Measurements from ENCODE around the gene ACIN1. TPM values are rescaled to one million over a fixed set of nuclear protein-coding genes. Genes with fewer than 3 reads are reported as not detected.
A peak's percentile ranks its signal among the peaks of the same experiment; 100 is the strongest.
"Not testable (repeated sequence)": the region's sequence is repeated elsewhere in the genome, so short reads cannot be mapped to it uniquely, and the experiment has no call there.

Gene ACIN1
- total RNA-seq, 1 experiment from 2014 or later = 69.7 TPM

GRCh38 chr14:23020143-23021128, 74.5 kb downstream of the ACIN1 start:
- in situ Hi-C loops (cut with HindIII; ENCODE audit: low pct_unique_long_range_greater_than_20kb, low sequenced_read_pairs) = no loop called here
- DNase-seq (ENCODE audit: low read depth, low spot score) = no peak

GRCh38 chr14:23018107-23018506, 76.8 kb downstream of the ACIN1 start:
- no peak for DNase-seq (ENCODE audit: low read depth, low spot score)
- in situ Hi-C loops (cut with HindIII; ENCODE audit: low pct_unique_long_range_greater_than_20kb, low sequenced_read_pairs) = no loop called here

- DNase-seq (ENCODE audit: low read depth, low spot score) = no peak
- in situ Hi-C loops (cut with HindIII; ENCODE audit: low pct_unique_long_range_greater_than_20kb, low sequenced_read_pairs) = no loop called here
Measured at GRCh38 chr14:23017091-23017490, 77.8 kb downstream of the ACIN1 start.

DNA sequence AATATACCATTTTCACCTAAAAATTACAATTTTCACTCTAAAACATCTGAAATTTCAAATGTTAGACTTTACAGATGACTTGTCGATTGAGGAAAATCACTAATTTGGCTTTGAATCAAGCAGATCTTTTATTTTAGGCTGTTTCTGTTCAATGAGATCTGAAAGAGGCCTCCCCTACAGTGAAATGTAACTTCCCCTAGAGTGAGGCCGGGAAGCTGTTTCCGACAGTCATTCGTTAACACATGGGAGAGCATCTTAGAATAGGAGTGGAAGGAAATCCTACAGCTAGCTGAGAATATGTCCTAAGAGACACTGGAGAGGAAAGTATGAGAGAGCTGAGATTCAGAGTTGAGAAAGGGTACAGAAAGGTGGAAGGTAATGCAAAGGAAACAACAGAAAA, 79.3 kb downstream of the ACIN1 start:
- no peak for DNase-seq (ENCODE audit: low read depth, low spot score)
- in situ Hi-C loops (cut with HindIII; ENCODE audit: low pct_unique_long_range_greater_than_20kb, low sequenced_read_pairs) = no loop called here

DNA sequence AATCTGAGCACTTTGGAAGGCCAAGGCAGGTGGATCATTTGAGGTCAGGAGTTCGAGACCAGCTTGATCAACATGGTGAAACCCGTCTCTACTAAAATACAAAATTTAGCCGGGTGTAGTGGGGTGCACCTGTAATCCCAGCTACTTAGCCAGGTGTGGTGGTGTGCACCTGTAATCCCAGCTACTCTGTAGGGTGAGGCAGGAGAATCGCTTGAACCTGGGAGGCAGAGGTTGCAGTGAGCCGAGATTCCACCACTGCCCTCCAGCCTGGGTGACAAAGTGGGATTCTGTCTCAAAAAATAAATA, 81.2 kb downstream of the ACIN1 start:
- in situ Hi-C loops (cut with HindIII; ENCODE audit: low pct_unique_long_range_greater_than_20kb, low sequenced_read_pairs); DNase-seq (ENCODE audit: low read depth, low spot score): not testable (repeated sequence)

DNA sequence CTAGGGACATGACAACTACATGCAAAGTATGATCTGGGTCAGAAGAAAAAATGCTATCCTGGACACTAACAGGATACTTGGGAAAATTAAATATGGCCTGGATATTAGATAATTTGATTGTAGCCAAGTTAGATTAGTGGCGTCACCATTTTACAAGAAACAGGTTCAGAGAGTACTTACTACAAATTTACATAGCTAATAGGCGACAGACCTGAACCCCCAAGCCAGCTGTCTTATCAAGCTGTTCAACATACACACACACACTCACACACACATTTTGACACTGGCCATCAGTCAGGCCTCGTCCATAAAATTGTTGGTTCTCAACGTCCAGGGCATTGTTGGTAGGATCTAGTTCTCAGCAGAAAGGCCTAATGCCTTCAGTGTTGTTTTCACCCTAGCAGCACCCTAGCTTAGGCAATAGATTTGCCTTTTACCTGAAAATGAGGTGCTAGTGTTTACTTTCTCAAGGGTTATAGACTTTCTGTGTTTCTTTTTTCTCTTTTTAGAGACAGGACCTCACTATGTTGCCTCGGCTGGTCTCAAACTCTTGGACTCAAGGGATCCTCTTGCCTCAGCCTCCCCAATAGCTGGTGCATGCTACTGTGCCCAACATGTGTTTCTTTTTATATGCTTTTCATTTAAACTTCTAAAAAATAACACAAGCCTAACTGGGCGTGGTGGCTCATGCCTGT, 81.7 kb downstream of the ACIN1 start:
- in situ Hi-C loops (cut with HindIII; ENCODE audit: low pct_unique_long_range_greater_than_20kb, low sequenced_read_pairs) = no loop called here

DNA sequence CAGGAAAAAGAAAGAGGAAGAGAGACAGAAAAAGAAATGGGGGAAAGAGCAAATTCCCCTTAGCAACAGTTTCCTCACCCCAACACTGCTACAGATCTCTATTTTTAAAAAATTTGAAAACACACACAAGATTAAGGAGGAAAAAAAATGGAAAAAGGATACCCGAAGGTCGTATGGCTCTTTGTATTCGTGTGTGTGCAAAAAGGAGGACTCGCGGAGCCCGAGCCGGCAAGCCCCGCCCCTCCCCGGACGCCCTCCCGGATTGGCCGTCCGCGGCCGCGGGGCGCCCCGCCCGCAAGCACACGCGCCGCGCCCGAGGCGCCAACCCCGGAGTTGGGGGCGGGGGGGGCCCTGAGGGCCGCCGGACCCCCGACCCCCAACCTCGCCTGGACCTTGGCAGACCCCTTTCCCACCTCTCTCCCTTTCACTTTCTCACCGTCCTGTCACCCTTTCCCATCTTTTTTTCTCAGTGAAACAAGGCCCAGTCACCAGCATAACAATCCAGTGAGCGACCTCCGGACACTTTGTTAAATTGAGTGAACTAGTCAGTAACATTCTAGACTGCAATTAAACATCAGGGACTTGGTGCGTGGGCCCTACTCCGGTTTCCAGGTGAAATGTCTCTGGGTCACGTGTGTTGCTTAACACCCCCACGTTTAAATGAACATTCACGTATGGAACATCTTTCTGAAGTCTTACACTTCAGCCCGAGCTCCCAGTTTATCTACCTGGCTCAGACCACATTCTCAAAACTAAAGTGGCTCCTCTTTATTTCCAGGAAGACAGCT, 84.8 kb downstream of the ACIN1 start, which contains the start of gene C14orf93:
Gene C14orf93, minus strand, starts transcription at position 205 of the 788 bp plus-strand sequence. CDS start 11,120 bp downstream, outside the sequence.
- peak; percentile 66 for DNase-seq (ENCODE audit: low read depth, low spot score)
- in situ Hi-C loops (cut with HindIII; ENCODE audit: low pct_unique_long_range_greater_than_20kb, low sequenced_read_pairs) = no loop called here

More for the DNA sequence above, 81.7 kb downstream of the ACIN1 start:
- DNase-seq (ENCODE audit: low read depth, low spot score) = no peak

DNA sequence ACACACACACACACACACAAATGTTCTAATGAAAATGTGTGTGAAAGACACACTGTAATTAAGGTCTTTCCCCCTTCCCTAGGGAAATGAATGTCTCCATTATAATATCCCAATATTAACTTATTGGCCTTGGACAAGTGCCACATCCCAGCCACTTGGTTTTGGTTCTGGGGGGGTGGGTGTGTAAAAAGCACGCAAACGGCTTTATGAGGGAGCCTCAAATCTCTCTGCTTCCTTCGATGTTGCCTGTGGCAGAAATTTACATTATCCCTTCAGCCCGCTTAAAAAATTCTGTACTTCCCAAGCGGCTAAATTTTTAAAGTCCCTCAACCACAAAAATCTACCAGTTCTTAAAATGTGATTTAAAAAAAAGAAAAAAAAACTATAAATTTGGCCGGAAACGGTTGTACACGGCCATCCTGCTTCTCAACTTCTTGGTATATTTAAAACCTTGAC, 85.4 kb downstream of the ACIN1 start:
- no peak for DNase-seq (ENCODE audit: low read depth, low spot score)
- in situ Hi-C loops (cut with HindIII; ENCODE audit: low pct_unique_long_range_greater_than_20kb, low sequenced_read_pairs) = no loop called here

GRCh38 chr14:23008831-23009230, 86.1 kb downstream of the ACIN1 start:
- DNase-seq (ENCODE audit: low read depth, low spot score) = no peak

More at GRCh38 chr14:23008831-23009230, 86.1 kb downstream of the ACIN1 start:
- in situ Hi-C loops (cut with HindIII; ENCODE audit: low pct_unique_long_range_greater_than_20kb, low sequenced_read_pairs) = no loop called here

Other genes with a start within 250 kb of the ACIN1 start
- 31.6 and 31.9 TPM in 2 replicates for gene LRP10, start 223.4 kb downstream of the ACIN1 start, total RNA-seq (2014; rRNA removed; shearing (Covaris generic))
- not detected in 2 replicates for gene REM2, start 211.9 kb downstream of the ACIN1 start, total RNA-seq (2014; rRNA removed; shearing (Covaris generic))
- gene RBM23, start 176.0 kb downstream of the ACIN1 start, total RNA-seq (2014; rRNA removed; shearing (Covaris generic)) = 62.7 and 63.2 TPM in 2 replicates
- 62.8 and 66.6 TPM in 2 replicates for gene PRMT5, start 165.8 kb downstream of the ACIN1 start, total RNA-seq (2014; rRNA removed; shearing (Covaris generic))
- gene HAUS4, start 138.0 kb downstream of the ACIN1 start, total RNA-seq (2014; rRNA removed; shearing (Covaris generic)) = 32.5 and 34.2 TPM in 2 replicates
- 8.5 and 9.5 TPM in 2 replicates for gene AJUBA, start 112.6 kb downstream of the ACIN1 start, total RNA-seq (2014; rRNA removed; shearing (Covaris generic))
- 8.2 and 11.6 TPM in 2 replicates for gene C14orf93, start 85.0 kb downstream of the ACIN1 start, total RNA-seq (2014; rRNA removed; shearing (Covaris generic))
- gene PSMB5, start 60.2 kb downstream of the ACIN1 start, total RNA-seq (2014; rRNA removed; shearing (Covaris generic)) = 162 and 165 TPM in 2 replicates
- gene PSMB11, start 52.9 kb downstream of the ACIN1 start, total RNA-seq (2014; rRNA removed; shearing (Covaris generic)) = not detected in 2 replicates
- gene CDH24, start 37.6 kb downstream of the ACIN1 start, total RNA-seq (2014; rRNA removed; shearing (Covaris generic)) = 0.96 and 1.1 TPM in 2 replicates
- gene C14orf119, start 369 bp upstream of the ACIN1 start, total RNA-seq (2014; rRNA removed; shearing (Covaris generic)) = 65.5 and 70.6 TPM in 2 replicates
- gene CIROP, start 9.9 kb upstream of the ACIN1 start, total RNA-seq (2014; rRNA removed; shearing (Covaris generic)) = not detected in 2 replicates
- gene CEBPE, start 24.1 kb upstream of the ACIN1 start, total RNA-seq (2014; rRNA removed; shearing (Covaris generic)) = not detected in 2 replicates
- gene SLC7A8, start 88.5 kb upstream of the ACIN1 start, total RNA-seq (2014; rRNA removed; shearing (Covaris generic)) = 27.8 and 30.8 TPM in 2 replicates
- gene RNF212B, start 142.8 kb upstream of the ACIN1 start, total RNA-seq (2014; rRNA removed; shearing (Covaris generic)) = not detected in 2 replicates
- gene HOMEZ, start 191.0 kb upstream of the ACIN1 start, total RNA-seq (2014; rRNA removed; shearing (Covaris generic)) = 12.8 TPM in 2 replicates
- gene PPP1R3E, start 207.7 kb upstream of the ACIN1 start, total RNA-seq (2014; rRNA removed; shearing (Covaris generic)) = 3.6 and 3.9 TPM in 2 replicates
- 19.1 and 20.9 TPM in 2 replicates for gene BCL2L2, start 211.7 kb upstream of the ACIN1 start, total RNA-seq (2014; rRNA removed; shearing (Covaris generic))
- gene PABPN1, start 226.3 kb upstream of the ACIN1 start, total RNA-seq (2014; rRNA removed; shearing (Covaris generic)) = 45.9 and 50.8 TPM in 2 replicates

All from SK-MEL-5 (cell line).